Measurements from ENCODE around the gene FBLN2.
"Not testable (repeated sequence)": the region's sequence is repeated elsewhere in the genome, so short reads cannot be mapped to it uniquely, and the experiment has no call there.

The FBLN2 gene

DNA sequence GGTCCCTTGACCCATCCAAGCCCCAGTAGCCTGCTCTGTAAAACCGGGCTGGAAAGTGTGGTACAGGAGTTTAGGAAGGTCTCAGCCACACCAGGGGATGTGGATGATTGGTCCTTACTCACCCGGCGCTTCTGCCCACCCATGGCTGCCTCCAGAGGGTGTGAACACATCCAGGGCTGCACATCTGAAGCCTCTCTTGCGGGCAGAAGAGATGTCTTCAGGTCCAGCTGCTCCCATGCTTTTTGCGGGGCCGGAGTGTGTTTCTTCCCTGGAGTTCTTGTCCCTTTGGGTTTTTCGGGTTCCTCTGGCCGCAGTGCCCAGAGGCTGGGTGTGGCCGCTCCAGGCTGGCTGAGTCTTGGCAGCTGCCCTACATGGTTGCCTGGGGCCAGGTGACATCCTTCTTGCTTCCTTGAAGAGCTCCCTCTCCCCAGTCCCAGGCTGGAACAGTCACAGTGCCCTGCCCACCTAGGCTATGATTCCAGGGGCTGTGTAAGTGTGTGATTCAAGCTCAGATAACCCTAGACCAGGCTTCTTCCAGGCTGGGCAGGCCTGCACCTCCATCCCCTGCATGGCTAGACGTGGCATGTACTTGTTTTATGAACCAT, 34.9 kb upstream of the FBLN2 start:
- DNase-seq (ENCODE audit: low read depth in 3 of 3): no peak

DNA sequence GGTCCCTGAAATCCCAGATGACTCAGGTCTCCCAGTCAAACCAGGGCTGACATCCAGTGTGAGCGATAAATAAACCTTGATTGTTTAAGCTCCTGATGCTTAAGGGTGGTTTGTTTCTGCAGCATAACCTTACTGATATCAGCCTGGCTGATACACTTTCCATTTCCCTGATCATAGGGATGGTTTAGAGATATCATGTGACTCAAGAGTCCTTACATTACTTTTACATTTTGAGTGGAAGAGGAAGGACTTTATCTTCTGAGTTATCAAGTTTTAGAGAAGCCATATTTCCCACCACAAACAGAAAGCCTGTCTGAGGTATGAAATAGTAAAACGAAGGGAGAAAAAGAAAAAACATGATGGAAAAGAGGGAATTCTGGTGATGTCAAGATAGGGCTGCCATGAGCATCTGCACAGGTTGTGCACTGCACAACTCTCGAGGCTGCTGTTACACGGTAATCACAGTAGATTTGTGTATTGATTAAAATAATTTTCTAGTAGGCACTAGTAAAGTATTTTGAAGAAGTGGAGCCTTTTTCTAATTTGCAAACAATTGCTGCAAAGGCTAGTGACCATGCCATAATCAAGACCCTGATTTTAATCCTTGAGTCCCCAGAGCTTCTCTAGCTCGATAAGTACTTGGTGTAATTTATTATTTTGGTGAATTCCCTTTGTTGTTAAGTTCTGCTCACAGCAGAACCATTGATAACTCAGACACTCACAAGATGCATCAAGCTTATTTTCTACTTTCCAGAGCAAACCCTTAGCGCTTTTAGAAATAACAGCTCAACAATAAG, 34.1 kb upstream of the FBLN2 start:
- DNase-seq (ENCODE audit: low read depth in 3 of 3): no peak

DNA sequence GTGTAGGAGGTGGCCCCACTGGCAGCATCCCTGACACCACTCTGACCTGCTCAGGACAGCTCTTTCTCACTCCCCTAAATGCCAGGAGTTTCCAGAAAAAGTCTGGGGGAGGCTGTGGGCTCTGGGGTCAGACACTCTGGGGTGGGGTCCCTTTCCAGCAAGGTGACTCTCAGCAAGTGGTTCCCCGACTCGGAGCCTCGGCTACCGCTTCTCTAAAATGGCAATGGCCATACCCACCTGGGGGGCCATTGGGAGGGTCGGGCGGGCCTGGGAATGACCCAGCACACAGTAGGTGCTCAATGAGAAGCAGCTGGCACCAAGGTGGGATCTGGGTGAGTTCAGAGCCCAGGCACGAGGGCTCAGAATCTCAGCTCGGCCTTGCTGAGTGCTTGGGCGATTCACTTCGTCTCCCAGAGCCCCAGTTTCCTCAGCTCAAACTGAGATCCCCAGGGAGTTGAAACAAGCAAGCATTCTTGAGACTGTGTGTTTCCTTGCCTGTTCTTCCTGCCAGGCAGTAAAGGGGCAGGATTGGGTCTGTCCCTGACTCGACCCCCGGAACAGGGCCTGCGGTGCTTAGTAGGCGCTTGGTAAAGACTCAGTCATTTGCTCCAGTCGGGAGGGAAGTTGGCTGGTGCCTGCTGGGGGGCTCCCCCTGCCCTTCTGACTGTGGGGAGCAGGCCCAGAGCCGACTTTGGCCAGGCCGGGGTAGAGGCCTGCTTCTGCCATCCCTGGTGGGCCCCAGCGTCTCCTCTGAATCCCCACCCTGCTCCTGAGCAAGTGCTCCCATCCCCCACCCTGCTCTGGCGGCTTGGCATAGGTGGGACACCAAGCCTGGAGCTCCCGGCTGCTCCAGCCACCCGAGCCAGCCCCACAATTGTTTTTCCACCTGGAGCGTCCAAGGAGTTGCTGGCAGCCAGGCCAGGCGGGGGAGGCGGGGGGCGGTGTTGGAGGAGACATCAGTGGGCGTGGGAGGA, 32.9 kb upstream of the FBLN2 start:
- DNase-seq (ENCODE audit: low read depth in 3 of 3): no peak

DNA sequence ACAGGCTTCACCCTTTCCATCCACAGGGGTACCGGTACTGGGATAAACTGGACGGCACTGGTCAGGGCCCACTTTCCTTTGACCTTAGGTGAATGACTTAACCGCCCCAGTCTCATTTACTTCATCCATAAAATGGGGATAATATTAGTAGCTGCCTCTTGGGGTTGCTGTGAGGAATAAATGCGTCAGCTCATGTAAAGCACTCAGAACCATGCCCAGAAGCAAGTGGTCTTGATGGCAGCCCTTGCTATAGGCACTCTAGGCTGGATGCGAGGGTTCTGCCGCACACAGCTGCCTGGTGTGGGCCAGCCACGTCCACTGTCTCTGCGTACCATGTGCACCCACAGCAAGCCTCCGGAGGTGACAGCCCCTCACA, 32.2 kb upstream of the FBLN2 start:
- DNase-seq (ENCODE audit: low read depth in 3 of 3): no peak

DNA sequence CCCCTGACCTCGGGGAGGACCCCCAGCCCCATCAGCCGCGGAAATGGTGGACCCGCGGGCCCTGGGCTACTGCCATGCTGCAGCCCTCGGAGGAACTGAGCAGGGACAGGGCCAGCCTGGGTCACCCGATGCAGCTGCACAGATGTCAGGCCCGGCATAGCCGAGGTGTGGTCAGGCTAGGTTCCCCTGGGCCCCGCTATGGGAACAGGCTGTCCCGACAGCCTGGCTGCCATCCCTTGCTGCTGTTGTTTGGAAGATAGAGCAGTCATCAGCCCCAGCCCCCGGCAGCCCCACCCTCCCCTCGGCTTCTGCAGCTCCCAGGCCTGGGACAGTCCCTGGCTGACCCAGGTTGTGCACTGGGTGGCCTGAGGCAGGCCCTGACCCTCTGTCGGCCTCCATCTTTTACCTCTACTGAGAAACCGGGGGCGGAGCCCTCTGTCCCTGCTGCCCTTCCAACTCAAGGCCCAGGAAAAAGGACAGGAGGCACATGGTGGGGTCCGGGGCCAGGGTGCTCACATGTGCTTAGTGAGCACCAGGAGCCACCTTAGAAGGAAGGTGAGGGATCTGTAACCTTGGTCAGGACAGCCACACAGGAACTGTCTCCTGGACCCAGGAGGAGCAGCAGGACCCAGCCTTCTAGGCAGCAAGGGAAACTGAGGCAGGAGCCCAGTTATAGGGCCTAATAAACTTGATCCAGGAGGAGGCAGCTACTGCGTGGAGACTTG, 31.5 kb upstream of the FBLN2 start:
- no peak for DNase-seq (ENCODE audit: low read depth in 3 of 3)

DNA sequence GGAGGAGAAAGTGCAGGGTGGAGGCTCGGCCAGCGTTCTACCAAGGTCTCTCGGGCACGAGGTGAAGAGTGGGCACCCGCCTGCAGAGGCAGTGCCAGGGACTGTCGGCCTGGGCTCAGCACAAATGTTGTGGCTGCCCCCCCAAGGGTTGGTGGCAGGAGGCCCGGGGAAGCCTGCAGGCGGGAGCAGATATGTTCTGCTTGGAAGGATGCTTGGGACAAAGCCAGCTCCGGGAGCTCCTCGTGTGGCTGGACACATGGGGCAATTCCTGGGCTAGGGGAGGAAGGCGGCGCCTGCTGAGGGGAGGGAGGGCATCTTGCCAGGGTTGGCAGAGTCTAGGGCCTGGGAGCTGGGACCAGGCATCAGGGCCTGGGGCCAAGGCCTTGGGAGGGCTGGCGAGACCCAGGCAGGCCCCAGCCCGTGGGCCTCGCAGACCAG, 30.4 kb upstream of the FBLN2 start:
- DNase-seq (ENCODE audit: low read depth in 3 of 3): no peak

DNA sequence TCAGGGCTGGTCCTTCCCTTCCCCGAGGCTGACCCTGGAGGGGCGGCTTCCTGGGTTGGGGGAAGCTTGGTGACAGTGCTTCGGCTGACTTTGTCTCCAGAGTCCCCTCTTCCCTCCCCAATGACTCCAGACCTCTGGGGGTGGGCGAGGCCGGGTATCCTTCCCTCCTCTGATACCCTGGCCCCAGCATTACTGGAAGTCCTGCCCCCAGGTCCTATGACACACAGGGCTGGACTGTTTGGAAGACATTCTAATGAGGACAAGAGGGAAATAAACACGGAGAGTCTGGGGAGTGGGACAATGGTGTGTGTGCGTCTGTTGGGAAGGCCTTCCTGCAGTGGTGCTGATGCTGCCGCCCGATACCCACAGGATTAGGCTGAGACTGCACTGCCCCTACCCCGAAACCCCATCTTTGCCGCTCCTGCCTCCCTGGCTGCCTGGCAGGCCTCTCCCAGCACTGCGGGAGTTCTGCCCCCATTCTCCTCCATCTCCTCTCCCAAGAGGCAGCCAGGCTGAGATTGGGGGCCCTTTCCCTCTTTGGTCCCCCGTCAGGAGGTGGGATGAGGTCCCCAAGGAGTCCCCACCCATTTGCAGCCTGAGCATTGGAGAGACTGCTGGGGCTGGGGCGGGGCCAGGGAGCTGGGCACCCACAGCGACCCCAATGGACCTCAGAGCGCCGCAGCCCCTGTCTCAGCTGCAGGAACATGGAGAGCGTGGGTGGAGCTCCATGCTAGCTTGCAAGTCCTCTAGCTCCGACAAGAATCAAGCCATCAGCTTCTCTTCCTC, 29.7 kb upstream of the FBLN2 start:
- no peak for DNase-seq (ENCODE audit: low read depth in 3 of 3)

DNA sequence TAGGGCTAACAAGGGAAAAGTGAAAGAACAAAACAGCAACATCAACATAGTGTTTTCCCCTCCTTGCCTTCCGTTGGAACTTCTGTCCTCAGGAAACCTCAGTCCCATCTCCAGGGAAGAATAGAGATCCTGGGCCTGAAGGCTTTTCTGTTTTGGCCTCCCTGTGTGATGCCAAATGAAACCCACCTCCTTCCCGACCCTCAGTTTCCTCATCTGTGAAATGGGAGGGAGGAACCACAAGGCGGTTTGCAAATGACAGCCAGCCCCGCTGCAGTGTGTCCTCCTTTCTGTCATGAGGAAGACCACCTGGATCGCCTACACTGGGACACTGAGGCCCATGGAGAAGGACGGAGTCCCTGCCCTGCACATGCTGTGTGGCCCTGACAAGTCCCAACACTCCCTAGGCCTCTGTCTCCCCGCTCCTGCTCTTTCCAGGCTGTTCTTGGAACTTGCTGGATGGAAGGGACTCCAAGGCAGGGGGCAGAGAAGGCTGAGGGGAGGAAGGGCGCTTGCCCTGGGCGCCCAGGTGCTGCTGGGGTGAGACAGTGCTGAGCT, 28.5 kb upstream of the FBLN2 start:
- no peak for DNase-seq (ENCODE audit: low read depth in 3 of 3)

DNA sequence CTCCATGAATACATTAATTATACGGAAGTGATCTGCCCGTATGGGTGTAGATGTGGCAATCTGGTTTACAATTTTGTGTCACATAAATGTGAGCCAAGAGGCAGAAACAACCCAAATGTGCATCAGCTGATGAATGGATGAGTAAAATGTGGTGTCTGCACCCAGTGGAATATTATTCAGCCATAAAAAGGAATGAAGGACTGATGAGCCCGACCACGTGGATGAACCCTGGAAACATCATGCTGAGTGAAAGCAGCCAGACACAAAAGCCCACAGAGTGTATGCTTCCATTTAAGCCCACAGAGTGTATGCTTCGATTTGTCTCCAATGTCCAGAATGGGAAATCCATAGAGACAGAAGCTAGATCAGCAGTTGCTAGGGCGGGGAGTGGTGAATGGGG, 27.6 kb upstream of the FBLN2 start:
- no peak for DNase-seq (ENCODE audit: low read depth in 3 of 3)

DNA sequence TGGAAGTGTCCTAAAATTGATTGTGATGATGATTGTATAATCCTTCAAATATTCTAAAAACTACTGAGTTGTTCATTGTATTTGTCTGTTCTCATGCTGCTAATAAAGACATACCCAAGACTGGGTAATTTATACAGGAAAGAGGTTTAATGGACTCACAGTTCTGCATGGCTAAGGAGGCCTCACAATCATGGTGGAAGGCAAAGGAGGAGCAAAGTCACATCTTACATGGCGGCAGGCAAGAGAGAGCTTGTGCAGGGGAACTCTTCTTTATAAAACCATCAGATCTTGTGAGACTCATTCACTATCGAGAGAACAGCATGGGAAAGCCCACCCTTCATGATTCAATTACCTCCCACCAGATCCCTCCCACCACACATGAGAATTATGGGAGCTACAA, 27.2 kb upstream of the FBLN2 start:
- not testable (repeated sequence) for DNase-seq (ENCODE audit: low read depth in 3 of 3)

DNA sequence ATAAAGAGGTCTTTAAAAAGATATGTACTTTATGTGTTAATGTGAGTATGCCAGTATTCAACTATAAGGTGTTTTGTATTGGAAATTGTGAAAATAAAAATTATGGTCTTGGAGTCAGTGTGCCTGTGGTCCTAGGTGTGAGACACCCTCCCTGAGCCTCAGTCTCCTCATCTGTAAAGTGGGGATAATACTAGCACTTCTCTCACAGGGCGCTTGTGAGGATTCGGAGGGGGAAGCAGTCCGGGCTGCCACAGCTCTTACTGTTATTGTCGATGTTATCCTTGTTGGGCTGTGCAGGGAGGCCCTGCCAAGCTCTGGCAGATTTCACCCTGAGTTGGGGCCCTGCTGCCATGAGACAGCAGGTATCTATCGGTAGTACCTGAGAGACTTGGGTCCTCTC, 26.7 kb upstream of the FBLN2 start:
- no peak for DNase-seq (ENCODE audit: low read depth in 3 of 3)

DNA sequence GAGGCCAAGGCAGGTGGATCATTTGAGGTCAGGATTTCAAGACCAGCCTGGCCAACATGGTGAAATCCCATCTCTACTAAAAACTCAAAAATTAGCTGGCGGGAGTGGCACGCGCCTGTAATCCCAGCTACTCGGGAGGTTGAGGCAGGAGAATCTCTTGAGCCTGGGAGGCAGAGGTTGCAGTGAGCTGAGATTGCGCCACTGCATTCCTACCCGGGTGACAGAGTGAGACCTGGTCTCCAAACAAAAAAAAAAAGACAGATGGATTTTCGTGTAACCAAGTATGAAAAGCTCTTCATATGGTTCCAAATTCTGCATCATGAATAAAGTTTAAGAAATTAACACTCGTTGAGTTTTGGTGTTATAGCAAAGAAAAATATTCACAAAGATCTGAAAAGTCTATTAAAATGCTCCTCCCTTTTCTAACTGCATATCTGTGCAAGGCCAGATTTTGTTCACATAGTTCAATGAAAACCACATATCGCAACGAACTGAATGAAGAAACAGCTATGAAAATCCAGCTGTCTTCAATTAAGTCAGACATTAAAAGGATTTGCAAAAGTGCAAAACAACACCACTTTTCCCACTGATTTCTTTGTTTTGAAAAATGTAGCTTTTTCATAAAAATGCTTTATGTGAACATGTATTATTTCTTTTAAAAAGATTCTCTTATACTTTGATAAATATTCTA, 23.8 kb upstream of the FBLN2 start:
- DNase-seq (ENCODE audit: low read depth in 3 of 3): no peak

DNA sequence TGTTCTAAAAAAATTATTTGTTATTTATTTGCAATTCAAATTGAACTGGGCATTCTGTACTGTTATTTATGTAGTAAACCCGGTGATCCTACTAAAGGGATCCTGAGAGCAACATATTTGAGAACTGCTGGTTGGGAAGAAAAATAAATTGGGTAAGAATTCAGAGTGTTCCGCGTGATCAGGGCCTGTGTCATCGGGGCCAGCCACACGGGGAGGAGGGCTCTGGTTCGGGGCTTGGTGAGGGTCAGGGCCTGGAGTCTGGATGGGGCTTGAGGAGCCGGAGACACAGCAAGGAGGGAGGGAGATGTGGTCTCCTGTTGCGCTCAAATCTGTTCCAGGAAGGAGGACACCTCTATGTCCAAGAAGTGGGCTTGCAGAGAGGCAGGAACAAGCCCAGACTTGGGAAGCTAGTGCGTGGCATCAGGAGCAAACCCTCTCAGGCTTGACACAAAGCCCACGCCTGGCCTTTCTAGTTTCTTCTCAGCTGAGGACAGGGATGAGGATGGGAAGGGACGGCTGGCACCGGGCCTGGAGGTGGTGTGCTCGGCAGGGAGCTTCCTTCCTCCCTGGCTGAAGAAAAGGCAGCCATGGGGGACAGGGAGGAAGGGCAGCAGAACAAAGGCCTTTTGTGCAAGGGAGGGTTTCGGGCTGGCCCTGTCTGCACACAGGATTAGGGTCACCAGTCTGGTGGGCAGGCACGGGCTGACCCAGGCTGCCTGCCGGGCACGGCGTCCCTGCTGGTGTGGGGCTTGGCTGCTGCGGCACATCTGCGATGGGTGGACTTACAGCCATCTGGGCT, 22.9 kb upstream of the FBLN2 start:
- no peak for DNase-seq (ENCODE audit: low read depth in 3 of 3)

DNA sequence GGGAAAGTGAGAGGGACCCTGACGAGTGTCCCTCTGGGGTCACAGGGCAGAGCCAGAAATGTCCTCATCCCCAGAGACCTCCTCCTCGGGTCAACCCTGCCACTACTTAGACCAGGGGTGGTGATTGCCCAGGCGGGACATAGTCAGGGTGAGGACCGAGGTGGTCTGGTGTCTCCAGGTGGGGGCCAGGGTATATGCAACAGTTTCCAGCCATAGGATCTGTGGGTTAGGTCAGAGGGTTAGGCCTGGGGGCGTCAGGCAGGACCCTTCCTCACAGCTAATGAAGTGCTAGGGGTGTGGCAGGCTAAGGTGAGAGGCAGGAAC, 22.3 kb upstream of the FBLN2 start:
- DNase-seq (ENCODE audit: low read depth in 3 of 3): no peak

DNA sequence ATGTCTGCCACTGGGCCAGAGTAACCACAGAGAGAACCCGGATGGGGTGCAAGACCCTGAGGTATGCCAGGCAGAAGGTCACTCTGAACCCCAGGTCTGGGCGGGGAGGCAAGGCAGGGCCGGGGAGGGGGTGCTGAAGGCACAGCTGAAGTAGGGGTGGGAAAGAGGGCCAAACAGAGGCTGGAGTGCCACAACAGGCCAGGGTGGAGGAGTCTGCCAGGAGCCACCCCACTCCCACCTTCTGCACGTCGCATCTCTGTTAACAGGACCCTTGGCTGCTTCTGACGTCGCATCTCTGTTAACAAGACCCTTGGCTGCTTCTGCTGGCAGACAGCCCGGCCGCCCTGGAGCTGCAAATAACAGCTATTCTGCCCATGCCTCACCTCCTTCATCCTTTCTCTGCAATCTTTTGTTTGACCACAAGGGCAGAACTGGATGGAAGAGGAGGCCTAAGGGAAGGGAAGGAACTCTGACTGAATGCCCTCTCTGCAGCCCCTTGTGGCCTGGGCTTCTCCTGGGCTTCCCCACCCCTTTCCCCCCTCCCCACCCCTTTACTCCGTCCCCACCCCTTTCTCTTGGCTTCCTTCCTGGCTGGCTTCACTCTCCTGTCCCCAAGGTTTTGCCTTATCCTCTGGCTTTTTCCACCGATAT, 20.6 kb upstream of the FBLN2 start:
- DNase-seq (ENCODE audit: low read depth in 3 of 3): no peak

DNA sequence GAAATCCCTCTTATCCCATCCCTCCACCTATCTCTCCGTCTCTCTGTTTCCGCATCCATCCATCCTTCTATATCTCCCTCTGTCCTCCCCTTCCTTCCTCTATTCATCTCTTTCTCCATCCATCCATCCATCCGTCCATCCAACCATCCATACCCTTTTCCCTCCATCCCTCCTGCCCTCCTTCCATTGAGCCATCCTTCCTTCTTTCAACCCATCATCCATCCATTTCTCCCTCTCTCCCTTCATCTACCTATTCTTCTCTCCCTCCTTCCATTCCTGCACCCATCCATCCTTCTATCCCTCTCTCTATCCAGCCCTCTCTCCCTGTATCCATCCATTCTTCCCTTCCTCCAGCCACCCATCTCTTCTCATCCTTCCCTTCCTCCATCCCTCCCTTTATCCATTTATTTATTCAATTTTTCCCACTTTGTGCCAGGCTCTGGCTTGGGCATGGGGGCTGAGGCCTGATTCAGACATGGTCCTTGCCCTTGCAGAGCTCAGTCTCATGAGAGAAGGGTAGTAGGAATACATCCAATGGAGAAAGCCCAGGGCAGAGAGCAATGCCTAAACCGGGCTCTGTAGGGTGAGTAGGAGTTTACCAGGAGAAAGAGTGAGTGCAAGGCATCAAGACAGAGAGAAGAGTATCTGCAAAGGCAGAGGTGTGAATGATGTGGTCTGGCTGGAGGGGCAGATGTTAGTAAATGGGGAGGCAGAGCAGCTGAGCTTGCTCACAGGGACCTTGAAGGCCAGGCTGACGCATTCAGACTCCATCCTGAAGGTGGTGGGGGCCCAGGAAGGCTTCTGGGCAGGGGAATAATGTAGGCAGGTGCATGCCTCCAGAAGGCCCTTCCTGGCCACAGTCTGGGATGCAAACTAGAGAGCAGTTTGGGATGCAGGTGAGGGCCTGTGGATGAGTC, 19.5 kb upstream of the FBLN2 start:
- no peak for DNase-seq (ENCODE audit: low read depth in 3 of 3)

DNA sequence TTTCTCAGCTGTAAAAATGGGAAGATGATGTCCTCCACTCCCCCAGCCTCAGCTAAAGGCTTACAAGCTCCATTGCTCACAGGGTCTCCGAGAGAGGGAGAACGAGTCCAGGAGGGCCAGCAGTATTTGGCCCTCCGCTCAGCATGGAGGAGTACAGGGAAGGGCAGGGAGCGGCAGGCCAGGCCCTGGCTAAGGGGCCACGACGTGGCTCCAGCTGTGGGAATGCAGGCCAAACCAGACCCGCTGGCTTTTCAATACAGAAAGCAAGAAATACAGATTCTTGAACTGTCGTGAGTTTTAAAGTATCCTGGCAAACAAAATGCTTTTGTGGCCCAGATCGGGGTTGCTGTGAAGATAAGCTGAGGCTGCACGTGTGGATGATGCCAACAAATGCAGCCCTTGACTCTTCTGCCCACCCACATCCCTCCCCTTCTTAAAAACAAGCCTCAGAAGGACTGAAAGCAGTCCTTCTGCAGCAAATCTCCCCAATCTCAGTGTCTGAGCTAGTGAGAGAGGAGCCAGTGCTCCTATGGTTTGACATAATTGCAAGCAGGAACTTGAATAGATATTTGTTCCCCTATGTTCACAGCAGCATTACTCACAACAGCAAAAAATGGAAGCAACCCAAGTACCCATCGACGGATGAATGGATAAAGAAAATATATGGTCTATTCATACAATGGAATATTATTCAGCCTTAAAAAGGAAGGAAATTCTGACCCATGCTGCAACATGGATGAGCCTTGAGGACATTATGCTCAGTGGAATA, 18.5 kb upstream of the FBLN2 start:
- no peak for DNase-seq (ENCODE audit: low read depth in 3 of 3)
